ENCODE data around the gene CNTN5. TPM values are rescaled to one million over a fixed set of nuclear protein-coding genes. Genes with fewer than 3 reads are reported as not detected.

CNTN5 gene
- total RNA-seq, 1 donor from 2014 or later: 3.2 TPM

DNA sequence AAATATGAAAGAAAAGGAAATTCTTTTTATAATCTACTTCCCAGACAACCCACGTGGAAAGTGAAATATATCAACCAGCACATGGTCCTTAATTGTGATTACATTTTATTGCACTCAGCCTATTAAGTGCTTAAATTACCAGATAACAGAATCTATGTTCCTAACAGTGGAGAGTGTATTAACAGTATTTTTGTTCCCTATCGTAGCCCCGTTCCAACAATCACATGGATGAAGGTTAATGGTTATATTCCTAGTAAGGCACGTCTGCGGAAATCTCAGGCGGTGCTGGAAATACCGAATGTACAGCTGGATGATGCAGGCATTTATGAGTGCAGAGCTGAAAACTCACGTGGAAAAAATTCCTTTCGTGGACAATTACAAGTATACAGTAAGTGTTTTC lies 1040.3 kb downstream of the CNTN5 start:
- no peak for DNase-seq (ENCODE audit: extremely low spot score, unreplicated experiment)
- no peaks in the 10 kb centered on the region for H3K4me1 Mint-ChIP-seq (ENCODE audit: unreplicated experiment)
- TF ChIP-seq, protein P1, sequence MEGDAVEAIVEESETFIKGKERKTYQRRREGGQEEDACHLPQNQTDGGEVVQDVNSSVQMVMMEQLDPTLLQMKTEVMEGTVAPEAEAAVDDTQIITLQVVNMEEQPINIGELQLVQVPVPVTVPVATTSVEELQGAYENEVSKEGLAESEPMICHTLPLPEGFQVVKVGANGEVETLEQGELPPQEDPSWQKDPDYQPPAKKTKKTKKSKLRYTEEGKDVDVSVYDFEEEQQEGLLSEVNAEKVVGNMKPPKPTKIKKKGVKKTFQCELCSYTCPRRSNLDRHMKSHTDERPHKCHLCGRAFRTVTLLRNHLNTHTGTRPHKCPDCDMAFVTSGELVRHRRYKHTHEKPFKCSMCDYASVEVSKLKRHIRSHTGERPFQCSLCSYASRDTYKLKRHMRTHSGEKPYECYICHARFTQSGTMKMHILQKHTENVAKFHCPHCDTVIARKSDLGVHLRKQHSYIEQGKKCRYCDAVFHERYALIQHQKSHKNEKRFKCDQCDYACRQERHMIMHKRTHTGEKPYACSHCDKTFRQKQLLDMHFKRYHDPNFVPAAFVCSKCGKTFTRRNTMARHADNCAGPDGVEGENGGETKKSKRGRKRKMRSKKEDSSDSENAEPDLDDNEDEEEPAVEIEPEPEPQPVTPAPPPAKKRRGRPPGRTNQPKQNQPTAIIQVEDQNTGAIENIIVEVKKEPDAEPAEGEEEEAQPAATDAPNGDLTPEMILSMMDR (conservative IDR thresholded peaks at IDR 0.05): no peak
- no peak overlapping the region for H3K4me3 Mint-ChIP-seq
- H3K9me3 Mint-ChIP-seq: no peaks in the 10 kb centered on the region
- no peak overlapping the region for H3K27ac Mint-ChIP-seq
- no peaks in the 10 kb centered on the region for H3K36me3 Mint-ChIP-seq
- H3K27me3 Mint-ChIP-seq: no peaks in the 10 kb centered on the region

DNA sequence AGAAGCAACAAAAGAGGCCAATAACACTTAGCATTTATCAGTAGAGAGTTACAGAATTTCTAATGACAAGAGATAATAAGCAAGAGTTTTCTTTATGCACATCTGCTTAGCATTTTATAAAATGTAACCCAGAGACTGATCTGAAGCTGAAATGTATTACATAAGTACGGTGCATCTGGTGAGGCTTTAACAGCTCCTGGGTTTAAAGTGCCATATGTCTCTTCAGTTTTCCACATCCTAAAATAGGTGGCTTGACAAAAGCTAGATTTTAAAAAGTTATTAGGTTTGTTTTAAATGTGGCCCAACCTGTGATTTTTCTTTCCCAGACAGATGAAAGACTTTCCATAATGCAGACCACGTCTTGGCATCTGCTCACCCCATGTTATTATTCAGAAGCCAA lies 1045.7 kb downstream of the CNTN5 start:
- Mint-ChIP-seq H3K4me3 (no peak overlapping the region), H3K9me3 (no peaks in the 10 kb centered on the region), H3K36me3 (no peaks in the 10 kb centered on the region), H3K27me3 (no peaks in the 10 kb centered on the region), H3K4me1 (ENCODE audit: unreplicated experiment) (peaks cover 4% of the 10 kb centered on the region), H3K27ac (no peak overlapping the region)
- DNase-seq (ENCODE audit: extremely low spot score, unreplicated experiment): no peak
- TF ChIP-seq, protein P1 (conservative IDR thresholded peaks at IDR 0.05): no peak

DNA sequence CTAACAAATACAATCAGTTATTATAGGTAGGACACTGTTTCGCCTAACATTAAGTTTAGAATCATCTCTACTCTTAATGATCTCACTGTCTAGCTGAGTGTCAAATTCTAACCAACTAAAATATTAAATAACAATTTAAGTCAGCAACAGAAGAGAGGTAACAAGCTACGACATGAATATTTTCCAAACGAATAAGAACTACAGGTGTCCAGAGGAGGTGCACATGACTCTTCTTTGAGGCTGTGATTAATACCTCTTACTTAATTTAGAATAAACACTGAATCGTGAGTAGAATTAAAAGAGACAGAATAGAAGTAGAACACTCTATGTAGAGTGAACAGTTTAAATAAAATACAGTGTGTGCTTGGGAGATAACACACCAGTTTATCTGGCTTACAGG lies 1047.4 kb downstream of the CNTN5 start:
- TF ChIP-seq, protein P1 (conservative IDR thresholded peaks at IDR 0.05): no peak
- Mint-ChIP-seq H3K4me1 (ENCODE audit: unreplicated experiment) (peaks cover 11% of the 10 kb centered on the region), H3K27me3 (no peaks in the 10 kb centered on the region), H3K36me3 (no peaks in the 10 kb centered on the region), H3K4me3 (no peak overlapping the region), H3K27ac (no peak overlapping the region), H3K9me3 (no peaks in the 10 kb centered on the region)
- no peak for DNase-seq (ENCODE audit: extremely low spot score, unreplicated experiment)

DNA sequence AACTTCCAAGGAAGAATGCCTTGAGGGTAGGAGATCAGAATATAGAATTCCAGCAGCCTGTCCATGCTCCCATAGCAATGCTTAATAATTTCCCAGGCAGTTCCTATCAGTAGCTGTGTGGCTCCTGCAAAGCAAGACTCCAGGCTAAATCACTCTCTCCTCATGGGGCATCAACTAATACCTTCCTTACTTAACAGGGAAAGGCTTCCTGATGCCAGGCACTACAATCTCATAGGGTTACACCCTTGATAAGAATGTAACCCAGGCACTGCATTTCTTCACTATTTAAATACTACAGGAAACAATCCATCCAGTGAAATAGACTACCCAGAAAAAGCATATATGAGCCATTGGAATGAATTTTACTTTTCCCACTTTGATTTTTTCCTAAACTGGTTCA lies 1051.4 kb downstream of the CNTN5 start:
- H3K27me3 Mint-ChIP-seq: no peaks in the 10 kb centered on the region
- DNase-seq (ENCODE audit: extremely low spot score, unreplicated experiment): no peak
- no peak overlapping the region for H3K27ac Mint-ChIP-seq
- H3K9me3 Mint-ChIP-seq: no peaks in the 10 kb centered on the region
- TF ChIP-seq, protein P1 (conservative IDR thresholded peaks at IDR 0.05): no peak
- no peaks in the 10 kb centered on the region for H3K36me3 Mint-ChIP-seq
- no peak overlapping the region for H3K4me3 Mint-ChIP-seq
- peaks cover 7% of the 10 kb centered on the region for H3K4me1 Mint-ChIP-seq (ENCODE audit: unreplicated experiment)

DNA sequence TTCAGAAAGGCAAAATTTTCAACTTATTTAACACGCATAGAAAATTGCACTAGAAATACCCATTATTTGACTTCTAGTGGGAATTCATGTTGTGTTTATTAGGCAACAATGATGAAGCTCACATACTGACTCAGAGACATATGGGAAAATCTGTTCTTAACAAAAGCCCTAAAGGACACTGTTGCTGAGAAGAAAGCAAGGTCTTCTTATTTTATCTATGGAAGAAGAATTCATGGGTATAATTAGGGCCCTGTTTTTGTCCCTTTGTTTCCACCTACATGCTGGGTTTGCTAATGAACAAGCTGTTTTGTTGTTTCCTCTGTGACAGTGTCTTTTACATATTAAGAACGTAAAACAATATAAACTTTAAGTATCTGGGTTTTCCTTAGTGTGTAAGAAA lies 1059.6 kb downstream of the CNTN5 start:
- H3K27me3 Mint-ChIP-seq: no peaks in the 10 kb centered on the region
- H3K27ac Mint-ChIP-seq: no peak overlapping the region
- no peaks in the 10 kb centered on the region for H3K4me1 Mint-ChIP-seq (ENCODE audit: unreplicated experiment)
- no peak overlapping the region for H3K4me3 Mint-ChIP-seq
- no peak for DNase-seq (ENCODE audit: extremely low spot score, unreplicated experiment)
- H3K9me3 Mint-ChIP-seq: no peaks in the 10 kb centered on the region
- TF ChIP-seq, protein P1 (conservative IDR thresholded peaks at IDR 0.05): no peak
- H3K36me3 Mint-ChIP-seq: no peaks in the 10 kb centered on the region

DNA sequence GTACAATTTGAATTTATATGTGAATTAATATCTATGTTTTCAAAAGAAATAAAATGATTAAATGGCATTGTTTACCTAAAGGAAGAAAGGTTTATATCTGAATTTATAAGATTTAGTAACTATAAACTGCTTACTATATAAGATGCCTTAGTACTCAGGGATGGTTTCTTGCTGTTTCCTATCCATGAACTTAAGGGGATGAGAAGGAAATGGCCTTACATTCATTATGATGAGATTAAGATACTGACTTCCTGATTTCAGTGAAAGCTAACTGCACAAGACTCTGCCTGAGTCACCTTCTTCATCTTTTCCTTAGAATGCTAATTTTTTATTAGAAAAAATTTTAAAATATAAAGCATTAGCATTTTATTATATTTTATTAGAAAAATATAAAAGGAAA lies 1060.1 kb downstream of the CNTN5 start:
- TF ChIP-seq, protein P1 (conservative IDR thresholded peaks at IDR 0.05): no peak
- no peaks in the 10 kb centered on the region for H3K27me3 Mint-ChIP-seq
- DNase-seq (ENCODE audit: extremely low spot score, unreplicated experiment): no peak
- H3K4me1 Mint-ChIP-seq (ENCODE audit: unreplicated experiment): no peaks in the 10 kb centered on the region
- no peak overlapping the region for H3K4me3 Mint-ChIP-seq
- H3K27ac Mint-ChIP-seq: no peak overlapping the region
- H3K9me3 Mint-ChIP-seq: no peaks in the 10 kb centered on the region
- H3K36me3 Mint-ChIP-seq: no peaks in the 10 kb centered on the region
